GM19238 (cell line): ENCODE results near the gene MYO5B.

Experiments
- DNase-seq: peaks from one replicate; pipeline ENCODE4 v3.0.0; 2011; ENCODE audit warnings: low spot score; ENCODE audit not compliant: insufficient read length

The MYO5B gene

DNA sequence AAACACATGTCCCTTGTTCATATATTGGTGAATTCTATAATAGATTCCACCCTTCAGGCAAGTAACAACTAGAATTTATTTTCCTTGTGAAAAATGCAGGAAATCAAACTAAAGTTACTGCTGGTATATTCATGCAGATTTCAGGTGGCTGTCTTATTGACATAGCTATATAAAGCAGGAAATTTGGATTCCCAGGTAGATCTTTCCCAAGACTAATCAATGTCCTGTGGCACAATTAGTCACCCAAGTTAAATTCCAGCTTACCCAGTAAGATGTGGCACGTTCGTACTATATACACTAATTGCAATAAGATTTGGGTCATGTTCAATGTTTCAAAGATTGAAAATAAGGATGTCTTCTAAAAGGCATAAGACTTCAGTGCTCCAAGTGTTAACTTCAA is 42.0 kb downstream of the MYO5B start:
- no peak for DNase-seq

DNA sequence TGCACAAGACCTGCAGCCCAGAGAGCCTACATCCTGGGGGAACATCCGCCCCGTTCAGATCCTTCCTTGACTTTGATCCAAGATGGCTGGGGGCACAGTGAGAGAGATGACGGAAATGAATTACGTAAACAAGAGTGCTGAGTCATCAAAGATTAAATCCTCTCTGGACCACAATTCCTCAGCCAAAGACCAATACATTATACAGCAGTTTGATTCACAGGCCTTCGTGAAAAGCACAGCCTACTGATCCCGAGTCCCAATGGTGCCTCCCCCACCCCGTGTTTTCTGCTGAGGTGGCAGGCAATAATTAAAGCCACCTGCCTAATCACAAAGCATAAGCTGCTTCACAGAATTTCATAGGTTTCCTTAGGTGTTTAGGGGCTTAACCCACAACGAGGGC is 43.0 kb downstream of the MYO5B start:
- no peak for DNase-seq

DNA sequence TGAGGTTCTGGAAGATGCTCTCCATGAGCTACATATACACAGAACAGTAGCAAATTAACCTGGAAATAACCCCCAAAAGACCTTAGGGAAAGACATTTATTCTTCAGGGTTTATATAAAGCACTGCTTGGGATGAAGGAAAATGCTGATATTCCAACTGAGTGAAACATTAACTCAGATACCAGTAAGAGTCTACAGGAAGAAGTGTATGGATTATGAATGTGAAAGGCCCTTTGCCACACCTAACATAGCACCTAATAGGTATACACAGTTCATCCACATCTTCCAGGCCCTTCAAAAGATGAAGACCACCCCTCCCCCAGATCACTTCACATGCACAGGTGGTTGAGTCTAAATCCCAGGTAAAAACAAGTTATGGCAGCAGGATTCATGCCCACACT is 50.4 kb downstream of the MYO5B start:
- no peak for DNase-seq

DNA sequence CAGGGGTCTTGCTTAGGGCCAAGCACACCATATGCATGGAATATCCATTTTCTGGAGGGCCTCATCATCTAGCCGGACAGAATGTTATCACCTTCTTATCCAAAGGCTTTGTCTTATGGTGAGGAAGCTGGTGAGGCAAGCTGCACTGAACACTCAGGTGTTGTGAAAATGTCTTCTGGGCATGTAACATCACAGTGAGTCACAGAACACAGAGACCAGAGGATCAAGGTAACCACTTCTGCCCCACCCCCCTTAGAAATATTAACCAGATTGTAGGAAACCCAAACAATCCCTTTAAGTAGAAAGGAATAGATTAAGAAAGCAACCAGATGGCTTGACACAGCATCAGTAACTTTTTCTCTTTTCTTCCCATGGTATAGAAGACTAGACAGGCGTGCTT is 51.1 kb downstream of the MYO5B start:
- DNase-seq = no peak

DNA sequence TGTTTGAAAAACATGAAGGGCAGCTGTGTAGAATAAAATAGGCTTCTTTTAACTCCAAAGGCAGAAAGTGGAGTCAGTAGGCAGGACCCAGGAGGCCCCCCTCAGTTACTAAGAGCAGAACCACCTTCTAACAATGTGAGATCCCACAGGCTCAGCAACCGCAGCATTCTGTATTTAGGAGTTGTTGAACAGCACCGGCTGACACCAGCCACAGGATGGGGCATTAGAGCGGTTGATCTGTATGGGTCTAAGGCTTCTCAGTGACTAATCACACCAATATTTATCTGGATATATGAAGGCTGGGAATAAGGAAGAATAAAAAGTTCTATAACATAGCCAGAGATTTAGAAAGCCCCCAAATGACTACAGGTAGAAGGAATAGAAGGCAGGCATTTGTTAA is 51.7 kb downstream of the MYO5B start:
- DNase-seq = no peak

DNA sequence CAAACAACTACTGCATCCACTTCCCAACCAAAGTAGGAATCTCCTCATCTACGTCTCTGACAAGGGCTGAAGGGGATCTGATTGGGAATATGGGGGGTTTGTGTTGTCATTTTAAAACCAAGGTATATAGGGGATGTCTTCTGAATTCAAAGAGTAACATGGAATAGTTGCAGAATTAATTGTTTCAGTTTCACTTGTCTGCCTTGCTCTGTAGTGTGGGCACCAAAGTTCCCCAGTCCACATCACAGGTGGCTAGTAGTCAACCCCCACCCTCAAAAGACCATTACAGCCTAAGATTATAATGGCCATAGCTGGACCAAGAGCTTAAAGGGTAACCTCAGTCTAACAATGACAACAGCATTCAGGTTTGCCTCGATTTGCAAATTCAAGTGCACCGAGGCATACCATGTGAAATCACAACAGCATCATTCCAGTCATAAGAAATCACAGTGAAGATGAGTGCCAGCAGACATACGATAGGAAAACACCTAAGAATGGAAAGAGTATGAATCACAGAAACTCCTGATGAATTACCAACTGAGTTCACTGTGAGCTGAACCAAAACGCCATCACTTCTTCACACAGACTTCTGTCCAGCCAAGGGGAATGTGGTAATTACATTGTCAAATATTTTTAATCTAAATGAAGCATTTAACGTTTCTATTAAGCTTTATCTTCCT is 52.4 kb downstream of the MYO5B start:
- DNase-seq = no peak

DNA sequence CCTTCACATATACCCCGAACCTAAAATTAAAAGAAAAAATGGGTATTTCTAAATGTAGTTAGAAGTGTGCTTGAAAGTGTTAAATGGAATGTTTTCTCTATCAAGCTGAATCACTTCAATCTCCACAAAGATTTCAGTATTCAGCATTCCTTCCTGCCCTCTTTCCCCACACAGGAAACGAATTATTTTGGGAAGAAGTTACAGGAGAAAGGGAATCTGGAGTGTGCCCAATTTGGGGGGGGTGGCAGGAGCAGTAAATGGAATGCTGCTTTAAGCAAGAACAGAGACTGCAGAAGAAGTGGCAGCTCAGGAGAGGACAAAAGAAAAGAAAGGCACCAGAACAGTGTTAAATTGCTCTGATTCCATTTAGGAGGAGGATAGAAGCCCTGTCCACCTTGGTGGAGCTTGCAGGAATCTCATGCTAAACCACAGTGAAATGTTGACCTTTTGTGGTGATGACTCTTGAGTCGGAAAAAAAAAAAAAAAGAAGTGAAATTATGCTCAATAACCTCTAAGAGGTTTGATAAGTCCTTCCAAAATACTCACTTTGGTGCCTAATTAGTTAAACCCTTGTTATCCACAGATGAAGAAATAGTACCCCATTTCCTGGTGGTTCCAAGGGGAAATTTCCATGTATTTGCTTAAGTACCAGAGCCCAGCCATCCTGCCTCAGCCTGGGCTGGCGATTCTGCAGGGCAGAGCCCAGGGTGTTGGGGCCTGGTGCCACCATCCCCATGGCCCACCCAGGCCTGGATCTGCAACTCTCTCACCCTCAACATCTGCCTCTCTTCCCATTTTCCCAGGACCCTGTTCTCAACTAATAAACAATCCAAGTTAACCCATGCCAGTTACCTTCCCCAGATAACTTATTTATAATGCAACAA is 56.5 kb downstream of the MYO5B start:
- no peak for DNase-seq

DNA sequence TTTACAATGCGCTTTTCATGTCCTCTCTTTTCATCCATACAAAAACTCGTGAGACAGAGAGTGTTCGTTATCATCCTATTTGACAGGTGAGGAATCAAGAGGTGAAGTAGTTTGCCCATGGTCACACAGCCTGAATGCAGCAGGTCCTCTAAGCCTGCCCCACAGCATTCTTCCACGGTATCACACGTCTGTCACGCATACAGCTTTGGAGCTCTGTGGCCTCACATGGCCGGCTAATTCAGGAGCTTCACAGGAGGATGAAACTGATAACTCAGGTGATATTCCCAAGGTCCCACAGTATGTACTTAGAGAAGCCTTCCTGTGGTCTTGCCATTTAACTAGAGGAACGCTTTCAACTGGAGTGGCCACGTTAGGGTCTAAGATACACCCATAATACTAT is 59.0 kb downstream of the MYO5B start:
- no peak for DNase-seq

DNA sequence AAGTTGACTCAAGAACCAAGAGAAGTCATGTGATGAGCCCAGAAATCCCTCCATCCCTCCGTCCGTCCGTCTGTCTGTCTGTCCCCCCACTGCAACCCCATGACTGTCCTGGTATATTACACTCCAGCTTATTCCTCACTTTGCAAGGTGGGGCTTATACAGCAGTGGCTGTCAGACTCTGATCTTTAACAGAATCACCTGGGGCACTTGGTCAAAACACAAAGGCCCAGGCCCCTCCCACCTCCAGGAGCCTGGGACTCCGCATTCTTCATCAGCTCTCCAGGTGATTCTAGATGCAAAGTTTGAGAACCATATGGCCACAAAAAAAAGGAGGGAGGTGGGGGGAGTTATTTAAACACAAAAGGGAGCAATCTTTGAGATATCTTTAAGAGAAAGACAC is 61.4 kb downstream of the MYO5B start:
- no peak for DNase-seq

DNA sequence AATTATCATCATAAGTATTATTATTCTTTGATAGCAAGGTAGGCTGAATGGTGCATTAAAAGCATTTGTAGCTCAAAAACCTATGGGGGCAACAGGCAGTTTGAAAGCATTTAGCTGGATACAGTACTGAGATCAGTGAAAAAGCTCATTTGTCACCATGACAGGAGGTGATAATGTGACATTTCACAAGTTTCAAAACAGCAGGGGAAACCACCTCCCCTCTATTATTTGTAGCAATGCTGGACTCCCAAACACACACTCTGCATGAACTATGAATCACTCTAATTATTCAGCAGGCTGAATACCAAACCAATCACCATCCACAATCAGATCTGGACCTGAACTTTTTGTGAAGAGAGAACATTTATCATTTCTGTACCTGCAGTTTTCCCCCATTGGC is 63.4 kb downstream of the MYO5B start:
- no peak for DNase-seq

DNA sequence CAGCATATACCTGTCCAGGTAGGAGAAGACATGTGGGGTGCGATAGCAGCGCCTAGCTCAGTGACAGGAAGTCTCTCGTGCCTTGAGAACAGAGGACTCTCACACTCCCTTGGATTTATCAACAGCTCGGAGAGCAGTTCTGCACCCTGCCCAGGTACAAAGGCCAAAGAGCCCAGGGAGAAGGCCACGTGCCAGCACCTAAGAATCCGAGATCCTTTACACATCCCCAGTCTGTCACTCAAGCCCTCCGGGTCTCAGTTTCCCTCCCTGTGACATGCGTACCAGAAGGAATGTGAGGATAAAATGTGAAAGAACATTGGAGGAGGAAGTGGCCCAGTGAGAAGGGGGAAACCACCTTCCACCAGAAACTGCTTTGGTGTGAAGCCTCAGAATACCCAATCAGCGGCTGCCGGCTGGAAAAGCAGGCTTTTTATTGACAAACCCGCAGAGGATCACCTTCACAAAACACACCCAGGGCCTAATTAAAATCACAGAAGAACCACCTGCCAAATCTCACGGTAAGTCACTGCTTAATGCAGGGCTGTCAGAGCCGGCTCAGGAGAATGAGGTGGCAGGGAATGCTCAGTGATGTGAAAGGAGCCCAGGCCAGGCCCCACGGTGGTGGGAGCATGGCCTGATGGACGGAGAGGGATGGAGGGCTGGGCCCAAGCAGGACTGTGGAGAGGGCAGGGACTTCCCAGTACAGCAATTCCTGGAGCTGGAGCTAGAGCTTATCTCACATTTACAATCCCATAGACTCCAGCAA is 66.3 kb downstream of the MYO5B start:
- DNase-seq = no peak

DNA sequence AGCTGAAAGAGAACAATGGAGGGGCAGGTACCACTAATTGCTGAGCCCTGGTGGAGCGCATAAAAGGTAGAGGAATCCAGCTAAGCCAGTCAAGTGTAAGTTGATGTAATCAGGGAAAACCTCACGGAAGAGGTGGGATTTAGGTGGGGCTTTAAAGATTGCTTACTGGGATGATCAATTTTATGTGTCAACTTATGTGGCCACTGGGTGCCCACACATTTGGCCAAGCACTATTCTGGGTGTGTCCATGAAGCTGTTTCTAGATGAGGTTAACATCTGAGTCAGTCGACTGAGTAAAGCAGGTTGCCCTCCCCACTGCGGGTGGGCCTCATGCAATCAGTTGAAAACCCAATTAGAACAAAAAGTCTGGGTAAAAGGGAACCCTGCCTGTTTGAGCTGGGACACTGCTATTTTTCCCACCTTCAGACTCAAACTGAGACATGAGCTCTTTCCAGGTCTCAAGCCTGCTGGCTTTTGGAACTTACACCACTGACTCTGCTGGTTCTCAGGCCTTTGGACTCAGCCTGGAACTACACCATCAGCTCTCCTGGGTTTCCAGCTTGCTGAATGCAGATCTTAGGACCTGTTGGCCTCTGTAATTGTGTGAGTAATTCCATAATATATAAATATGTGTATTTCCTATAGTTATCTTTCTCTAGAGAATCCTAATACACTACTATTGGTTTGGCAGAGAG is 67.3 kb downstream of the MYO5B start:
- no peak for DNase-seq

DNA sequence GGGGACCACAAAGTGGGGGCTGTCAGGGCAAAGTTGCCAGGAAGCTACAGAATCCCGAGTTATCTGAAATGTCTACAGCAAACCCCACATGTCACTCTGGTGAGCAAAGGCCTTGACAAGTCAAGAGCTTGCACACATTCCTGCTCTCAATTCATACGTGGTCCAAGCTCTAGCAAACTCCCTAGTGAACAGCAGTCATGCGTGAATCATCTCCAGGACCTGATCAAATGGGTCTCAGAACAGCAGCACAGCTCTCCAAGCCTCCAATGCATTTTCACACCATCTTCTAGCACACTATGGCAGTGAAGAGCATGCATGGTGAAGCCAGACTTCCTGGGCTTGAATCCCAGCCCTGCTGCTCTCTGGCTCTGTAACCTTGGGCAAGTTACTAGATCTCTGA is 68.5 kb downstream of the MYO5B start:
- DNase-seq = no peak

DNA sequence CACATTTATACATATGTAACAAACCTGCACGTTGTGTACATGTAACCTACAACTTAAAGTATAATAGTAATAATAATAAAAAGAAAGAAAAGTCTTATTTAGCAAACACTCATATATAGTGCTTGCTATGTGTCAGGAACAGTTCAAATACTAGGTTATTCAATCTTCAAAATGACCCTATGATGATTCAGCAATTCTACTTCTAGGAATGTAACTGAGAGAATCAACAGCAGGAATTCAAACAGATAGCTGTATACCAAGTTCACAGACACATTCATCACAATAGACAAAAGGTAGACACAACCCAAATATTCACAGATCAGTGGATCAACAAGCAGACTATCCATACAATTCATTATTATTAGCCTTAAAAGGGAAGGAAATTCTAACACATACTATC is 69.5 kb downstream of the MYO5B start:
- DNase-seq = no peak

DNA sequence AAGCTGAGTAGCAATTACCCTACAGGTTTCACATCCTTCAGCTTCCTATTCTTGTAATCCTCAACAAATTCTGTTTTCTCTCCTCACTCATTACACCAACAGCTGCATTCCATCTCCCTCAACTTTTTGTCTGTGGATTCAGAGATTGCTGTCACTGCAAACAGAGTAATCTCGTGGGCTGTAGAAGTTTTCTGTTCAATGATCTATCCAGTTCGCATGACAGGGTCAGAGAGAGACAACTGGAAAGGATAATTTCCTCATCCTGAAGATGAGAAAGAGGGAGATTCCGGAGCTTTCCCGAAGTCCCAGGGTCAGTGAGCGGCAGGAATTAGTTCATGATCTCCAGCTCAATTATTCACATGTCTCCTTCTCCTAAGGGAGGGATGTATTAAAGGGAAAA is 75.7 kb downstream of the MYO5B start:
- DNase-seq = no peak

DNA sequence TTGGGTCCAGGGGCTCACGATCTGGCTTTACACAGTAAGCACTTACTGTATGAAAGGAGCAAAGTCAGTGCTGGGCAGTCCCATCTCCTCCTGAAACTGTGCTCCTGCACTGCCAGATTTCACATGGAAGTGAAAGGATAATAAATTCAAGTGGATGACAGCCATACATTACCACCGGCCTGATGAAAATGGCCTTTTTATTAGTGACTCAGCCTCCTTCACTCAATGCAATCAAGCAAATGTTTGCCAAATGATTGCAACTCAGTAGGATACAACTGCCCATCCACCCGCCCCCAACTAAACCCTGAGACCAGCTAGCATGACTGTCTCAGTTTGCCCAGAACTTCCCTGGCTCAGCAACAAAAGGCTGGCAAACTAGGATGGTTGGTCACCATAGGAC is 77.1 kb downstream of the MYO5B start:
- DNase-seq = no peak

DNA sequence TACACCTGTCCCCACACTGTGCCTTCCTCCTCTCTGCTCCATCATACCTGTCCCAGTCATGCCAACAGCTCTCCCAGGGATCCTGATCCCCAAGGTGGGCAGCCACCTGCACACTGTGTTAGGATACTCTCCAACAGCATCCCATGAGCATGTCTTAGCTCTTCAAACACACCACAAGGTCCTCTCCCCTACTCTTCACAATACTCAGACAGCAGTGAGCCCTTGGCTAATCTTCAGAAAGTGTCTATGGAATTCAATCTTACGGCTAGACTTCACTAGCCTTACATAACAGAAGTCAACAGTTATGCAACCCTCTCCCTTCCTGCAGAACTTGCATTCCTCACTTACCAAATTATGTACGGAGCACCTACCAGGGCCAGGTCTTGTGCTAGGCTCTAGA is 79.9 kb downstream of the MYO5B start:
- DNase-seq = no peak

DNA sequence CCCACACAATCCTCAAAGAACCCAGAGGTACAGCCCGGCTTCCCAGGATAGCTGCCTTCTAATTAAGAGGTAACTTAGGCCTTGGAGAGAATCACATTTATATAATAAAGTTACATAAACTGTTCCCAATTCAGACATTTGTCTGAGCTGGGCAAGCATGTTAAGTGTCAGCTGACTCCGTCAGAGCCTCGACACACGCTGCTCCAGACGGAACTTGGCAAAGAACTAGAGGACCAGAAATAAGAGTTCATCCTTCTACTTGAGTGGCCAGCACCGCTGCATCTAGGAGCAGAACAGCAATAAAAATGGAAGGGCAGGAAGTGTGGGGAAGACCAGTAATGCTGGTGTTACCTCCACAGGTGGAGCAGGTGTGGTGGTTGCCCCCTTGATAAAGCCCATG is 80.5 kb downstream of the MYO5B start:
- DNase-seq = no peak

DNA sequence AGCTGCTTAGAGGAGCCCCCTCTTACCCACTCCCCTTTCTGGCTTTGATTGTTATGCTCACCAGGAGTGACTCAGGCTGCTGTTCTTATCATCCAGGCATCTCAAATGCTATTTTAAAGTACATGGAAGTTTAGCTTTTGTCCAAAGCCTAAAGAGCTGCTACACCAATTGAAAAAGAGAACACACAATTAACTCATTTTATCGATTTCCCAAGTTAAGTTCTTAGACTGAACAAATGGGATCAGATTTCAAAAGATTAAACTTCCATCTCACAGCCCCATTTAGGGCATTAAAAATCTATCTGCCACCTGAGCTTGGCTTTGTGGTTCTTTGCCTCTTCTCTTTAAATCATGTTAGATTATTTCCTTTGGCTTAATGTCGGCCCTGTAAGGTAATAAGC is 81.2 kb downstream of the MYO5B start:
- no peak for DNase-seq

DNA sequence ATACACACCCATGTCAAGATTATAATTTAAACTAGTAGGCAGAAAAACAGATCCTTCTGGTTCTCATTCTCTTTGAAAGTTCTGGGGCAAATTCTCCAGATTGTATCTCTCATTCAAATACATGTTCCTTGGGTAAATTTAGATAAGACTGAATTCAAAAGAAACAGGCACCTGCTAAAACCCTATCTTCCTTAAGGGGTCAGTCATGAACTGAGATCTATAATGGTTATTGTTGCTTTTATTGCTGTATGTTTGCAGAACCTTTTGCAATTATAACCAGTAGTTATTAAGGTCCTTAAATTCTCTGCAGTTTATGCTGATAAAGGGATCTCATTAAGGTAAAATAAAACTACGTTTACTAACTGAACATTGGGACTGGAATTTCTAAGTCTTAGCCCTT is 83.5 kb downstream of the MYO5B start:
- no peak for DNase-seq

DNA sequence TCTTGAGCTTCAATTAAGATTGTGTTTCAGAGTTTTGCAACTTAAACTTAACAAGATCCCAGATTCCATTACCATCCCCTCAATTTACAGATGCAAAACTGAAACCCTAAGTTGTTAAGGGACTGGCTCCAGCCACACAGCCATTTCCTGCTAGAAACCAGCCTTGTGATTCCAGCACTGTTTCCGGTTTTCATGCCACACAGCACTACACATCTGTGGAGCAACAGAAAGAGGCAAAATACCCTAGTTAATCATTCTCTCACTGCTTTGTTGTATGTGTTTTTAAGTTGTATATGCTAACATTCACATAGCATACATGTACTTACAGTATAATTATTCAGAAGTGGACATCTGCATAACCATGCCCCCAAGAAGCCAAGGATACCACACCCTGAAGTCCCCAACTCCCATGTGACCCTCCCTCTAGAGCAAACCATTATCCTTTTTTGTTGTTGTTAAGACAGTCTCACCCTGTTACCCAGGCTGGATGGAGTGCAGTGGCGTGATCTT is 87.4 kb downstream of the MYO5B start:
- DNase-seq = no peak

DNA sequence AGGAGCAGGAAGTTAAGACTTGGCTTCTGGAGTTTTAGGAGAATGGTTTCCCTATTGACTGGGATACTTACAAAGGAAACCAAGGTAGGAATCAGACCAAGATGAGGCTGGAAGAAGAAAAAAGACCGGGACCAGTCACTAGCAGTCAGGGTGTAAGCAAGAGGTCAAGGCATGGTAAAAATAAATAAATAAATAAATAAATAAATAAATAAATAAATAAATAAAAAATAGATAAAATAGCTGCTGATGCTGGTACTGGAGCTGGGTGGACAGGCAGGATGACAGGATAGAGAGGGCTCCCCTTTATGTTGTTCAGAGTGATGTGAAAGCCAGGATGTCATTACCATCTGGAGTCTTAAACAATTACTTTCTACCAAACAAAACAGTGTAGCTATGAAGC is 89.9 kb downstream of the MYO5B start:
- no peak for DNase-seq
